GM10266 (cell line): ENCODE measurements around the gene TUBA8.
"Not testable (repeated sequence)": the region's sequence is repeated elsewhere in the genome, so short reads cannot be mapped to it uniquely, and the experiment has no call there.

Source experiments
- DNase-seq: peaks from one replicate; pipeline ENCODE4 v3.0.0; 2012; ENCODE audit errors: extremely low spot score
- TF ChIP-seq, protein P1 (sequence below): IDR thresholded peaks from 2 replicates; pipeline ENCODE4 v1.5.1; 2012; ENCODE audit warnings: mild to moderate bottlenecking, low read depth; ENCODE audit not compliant: control insufficient read depth, insufficient read depth; ENCODE audit errors: missing control alignments

The TUBA8 gene

DNA sequence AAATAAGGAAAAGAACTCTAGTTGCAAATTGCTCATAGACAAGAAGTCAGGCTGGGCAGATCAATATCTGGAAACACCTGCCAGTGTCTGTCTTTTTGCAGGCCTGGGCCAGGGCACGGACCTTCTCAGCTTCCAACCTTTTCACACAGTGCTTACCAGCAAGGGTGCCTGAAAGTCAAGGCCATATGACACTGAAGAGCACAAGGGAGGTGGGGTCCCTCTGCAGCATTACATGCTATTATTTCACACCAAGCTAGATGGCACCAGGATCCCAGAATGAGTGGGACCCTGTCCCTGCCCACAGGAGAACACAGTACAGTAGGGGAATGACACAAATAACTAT, 38.7 kb upstream of the TUBA8 start:
- TF ChIP-seq, protein P1, sequence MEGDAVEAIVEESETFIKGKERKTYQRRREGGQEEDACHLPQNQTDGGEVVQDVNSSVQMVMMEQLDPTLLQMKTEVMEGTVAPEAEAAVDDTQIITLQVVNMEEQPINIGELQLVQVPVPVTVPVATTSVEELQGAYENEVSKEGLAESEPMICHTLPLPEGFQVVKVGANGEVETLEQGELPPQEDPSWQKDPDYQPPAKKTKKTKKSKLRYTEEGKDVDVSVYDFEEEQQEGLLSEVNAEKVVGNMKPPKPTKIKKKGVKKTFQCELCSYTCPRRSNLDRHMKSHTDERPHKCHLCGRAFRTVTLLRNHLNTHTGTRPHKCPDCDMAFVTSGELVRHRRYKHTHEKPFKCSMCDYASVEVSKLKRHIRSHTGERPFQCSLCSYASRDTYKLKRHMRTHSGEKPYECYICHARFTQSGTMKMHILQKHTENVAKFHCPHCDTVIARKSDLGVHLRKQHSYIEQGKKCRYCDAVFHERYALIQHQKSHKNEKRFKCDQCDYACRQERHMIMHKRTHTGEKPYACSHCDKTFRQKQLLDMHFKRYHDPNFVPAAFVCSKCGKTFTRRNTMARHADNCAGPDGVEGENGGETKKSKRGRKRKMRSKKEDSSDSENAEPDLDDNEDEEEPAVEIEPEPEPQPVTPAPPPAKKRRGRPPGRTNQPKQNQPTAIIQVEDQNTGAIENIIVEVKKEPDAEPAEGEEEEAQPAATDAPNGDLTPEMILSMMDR: no peak
- no peak for DNase-seq

DNA sequence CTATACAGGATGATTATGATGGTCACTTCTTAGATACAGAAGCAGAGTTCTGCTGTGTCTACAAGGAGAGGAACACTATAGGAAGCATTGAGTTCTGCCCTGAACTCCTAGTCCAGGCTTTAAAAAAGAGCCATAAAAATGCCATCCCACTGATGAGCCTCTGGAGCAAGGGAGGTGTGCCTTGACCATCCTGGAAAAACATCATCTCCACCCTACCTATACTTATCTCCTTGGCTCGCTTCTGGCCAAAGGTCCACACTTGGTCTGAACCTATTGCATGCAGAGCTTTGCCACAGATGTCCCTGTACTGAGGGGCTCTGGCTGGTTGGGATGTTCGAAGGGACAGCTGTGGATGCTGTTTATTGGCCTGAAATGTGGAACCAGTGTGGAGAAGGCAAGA, 37.1 kb upstream of the TUBA8 start:
- no peak for DNase-seq
- TF ChIP-seq, protein P1: no peak

DNA sequence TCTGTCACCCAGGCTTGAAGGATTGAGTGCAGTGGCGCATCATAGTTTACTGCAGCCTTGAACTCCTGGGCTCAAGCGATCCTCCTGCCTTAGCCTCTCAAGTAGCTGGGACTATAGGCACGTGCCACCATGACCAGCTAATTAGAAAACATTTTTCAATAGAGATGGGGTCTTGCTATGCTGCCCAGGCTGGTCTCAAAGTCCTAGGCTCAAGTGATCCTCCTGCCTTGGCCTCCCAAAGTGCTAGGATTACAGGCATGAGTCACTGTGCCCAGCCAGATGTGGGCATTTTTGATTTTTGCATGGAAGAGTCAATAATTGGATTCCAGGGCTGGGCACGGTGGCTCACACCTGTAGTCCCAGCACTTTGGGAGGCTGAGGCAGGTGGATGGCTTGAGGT, 36.7 kb upstream of the TUBA8 start:
- not testable (repeated sequence) for DNase-seq

DNA sequence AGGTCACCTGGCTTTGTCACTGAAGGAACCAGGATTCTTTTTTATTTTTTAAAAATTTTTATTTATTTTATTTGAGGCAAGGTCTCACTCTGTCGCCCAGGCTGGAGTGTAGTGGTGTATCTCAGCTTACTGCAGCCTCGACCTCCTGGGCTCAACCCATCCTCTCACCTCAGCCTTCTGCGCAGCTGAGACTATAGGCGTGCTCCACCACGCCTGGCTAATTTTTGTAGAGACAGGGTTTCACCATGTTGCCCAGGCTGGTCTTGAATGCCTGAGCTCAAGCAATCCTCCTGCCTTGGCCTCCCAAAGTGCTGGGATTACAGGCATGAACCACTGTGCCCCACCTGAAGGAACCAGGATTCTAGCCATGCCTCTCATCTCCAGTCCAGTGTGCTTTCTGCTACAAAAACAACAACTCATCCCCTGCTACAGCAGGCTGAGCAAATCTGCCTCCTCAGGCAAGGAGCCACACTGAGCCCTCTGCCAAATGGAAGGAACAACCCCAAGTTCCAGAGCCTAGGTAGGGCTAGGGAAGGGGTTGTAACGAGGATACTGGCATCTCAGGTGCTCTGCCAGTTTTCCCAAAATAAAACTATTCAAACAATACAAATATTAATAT, 35.4 kb upstream of the TUBA8 start:
- DNase-seq: no peak
- TF ChIP-seq, protein P1: no peak

DNA sequence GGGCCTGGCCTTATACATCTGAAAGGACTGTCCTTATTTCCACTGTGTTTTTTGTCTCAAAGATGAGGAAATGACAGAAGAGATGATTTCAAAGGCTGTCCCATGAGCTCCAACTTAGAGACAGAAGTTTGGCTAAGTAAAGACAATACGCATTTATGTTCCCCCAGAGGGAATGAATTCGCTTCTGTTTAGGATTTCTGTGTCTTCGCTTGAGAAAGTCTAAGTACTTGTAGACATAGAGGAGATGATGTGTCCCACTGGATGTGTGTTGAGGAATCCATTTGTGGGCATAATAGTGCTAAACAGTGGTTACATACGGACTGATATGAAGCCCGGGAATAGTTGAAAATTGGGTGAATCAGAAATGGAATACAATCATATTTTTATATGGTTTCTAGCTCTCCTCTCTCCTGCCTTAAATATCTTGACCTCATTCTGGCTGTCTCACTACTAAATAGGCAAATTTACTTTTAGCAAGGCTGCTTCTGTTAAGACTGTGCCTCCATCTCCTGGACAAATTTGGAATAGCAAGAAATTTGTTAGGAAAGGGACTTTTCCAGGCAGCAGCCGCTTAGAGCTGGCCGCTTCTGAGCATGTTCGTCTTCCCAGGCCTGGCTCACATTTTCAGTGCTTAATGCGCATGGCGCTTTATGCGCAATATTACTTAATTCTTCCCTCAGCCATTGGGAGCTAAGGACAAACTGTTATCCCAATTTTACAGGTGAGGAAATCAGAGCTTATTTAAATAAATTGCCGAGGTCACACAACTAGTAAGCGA, 34.7 kb upstream of the TUBA8 start:
- DNase-seq: peak; percentile 69
- TF ChIP-seq, protein P1: peak; percentile 72

DNA sequence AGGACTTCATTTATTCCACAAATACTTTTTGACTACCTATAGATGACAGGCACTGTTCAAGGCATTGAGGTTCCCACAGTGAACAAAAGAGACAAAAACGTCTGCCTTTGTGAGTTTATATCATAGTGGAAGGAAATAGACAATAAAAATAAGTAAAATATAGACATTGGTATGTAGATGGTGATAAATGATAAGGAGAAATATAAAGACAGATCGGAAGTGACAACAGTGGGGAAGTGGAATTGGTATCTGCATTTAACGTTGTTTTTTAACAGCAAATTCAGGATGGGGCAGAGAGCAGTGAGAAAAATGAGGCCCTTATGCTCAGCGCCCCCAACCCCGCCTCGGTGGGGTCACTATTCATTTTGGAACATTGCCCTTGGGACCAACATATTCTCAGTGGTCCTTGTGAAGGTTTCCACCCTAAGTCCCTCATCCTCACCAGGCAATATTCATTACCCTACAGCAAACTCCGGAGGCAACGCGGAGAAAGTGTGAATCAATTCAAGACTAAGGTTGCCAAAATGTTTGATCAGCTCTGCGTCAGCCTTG, 33.4 kb upstream of the TUBA8 start:
- no peak for DNase-seq
- TF ChIP-seq, protein P1: no peak

DNA sequence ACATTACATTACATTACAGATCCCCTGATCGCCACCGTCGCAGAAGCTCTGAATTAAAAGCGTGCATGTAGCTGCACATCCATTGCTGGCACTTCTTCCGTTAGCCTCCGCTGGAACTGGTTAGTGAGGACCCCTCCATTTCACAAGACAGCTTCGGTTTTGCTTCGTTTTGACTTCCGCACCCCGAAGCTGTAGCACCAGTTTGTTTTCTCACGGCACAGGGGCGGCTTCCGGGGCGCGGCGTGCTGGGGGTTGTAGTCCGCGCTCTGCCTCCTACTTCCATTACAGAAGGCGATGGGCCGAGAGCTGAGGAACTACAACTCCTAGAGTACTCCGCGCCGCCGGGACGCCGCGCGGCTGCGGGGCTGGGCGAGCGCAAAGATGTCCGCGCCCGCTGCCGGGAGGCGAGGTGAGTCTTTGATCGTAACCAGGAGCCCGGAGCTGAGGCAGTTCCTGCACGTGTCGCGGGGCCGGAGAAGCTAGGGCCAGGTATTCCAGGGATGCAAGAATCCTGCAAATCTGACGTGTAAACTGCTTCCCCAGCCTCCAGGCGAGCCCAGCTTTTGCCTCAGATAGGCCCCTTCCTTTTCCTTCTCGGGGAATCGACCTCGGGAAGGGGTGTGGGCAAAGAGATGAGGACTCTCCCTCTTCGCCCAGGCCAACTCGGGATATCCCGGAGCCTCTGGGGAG, 32.8 kb upstream of the TUBA8 start, which contains the start of gene PEX26:
Gene PEX26, plus strand, starts transcription at position 352 of the 690 bp plus-strand sequence. CDS start 387 bp downstream, outside the sequence.
- TF ChIP-seq, protein P1: no peak
- peak; percentile 95 for DNase-seq
